A673 (cell line): Measurements from ENCODE around the gene ADGRF4. TPM values are rescaled to one million over a fixed set of nuclear protein-coding genes. Genes with fewer than 3 reads are reported as not detected.
A peak's percentile ranks its signal among the peaks of the same experiment; 100 is the strongest.

Experiments used
- Bru-seq: library from RNA; stranded (reverse); fragments of 400-500 nt; gene quantifications from one replicate; lab custom pipeline; 2021; lab: Mats Ljungman, UMichigan
- BruChase-seq, 2 experiments: library from RNA; stranded (reverse); fragments of 400-500 nt; gene quantifications; one replicate each; lab custom pipeline; 2021; lab: Mats Ljungman, UMichigan
- BruUV-seq: library from RNA; stranded (reverse); fragments of 400-500 nt; replicated peaks from 2 replicates; lab custom pipeline; 2021; lab: Mats Ljungman, UMichigan
- CTCF ChIA-PET: fragments of 300-600 bp; sonication (Branson Sonifier 250); formaldehyde crosslinking; loops from one replicate; lab custom pipeline; 2022; ENCODE audit warnings: antibody characterized with exemption; lab: Charles Lee
- POLR2A ChIA-PET: fragments of 300-600 bp; sonication (Branson Sonifier 250); formaldehyde crosslinking; loops from one replicate; lab custom pipeline; 2022; ENCODE audit warnings: antibody characterized with exemption; ENCODE audit not compliant: low non-redundant PET; lab: Charles Lee
- DNase-seq: peaks from one replicate; pipeline ENCODE4 v3.0.0-alpha.2; 2015; ENCODE audit warnings: low spot score
- H3K27ac ChIP-seq: fragments of 200-600 bp; sonication (generic); 2 replicates; pipeline ENCODE4 v1.5.1; 2016; ENCODE audit warnings: mixed run types, low read depth, mild to moderate bottlenecking, mixed read lengths, antibody characterized with exemption, low read length; ENCODE audit not compliant: poor library complexity, severe bottlenecking
- H3K27me3 ChIP-seq: fragments of 200-600 bp; sonication (generic); replicated peaks from 2 replicates; pipeline ENCODE4 v1.6.1; 2017; ENCODE audit warnings: mixed run types, low read depth, mild to moderate bottlenecking, mixed read lengths, antibody characterized with exemption, low read length; ENCODE audit not compliant: insufficient read depth, poor library complexity
- H3K36me3 ChIP-seq: fragments of 200-600 bp; sonication (generic); 2 replicates; pipeline ENCODE4 v1.6.1; 2016; ENCODE audit warnings: mixed run types, mild to moderate bottlenecking, mixed read lengths, antibody characterized with exemption, low read length; ENCODE audit not compliant: insufficient read depth, poor library complexity, severe bottlenecking
- H3K4me1 ChIP-seq: fragments of 200-600 bp; sonication (generic); 2 replicates; pipeline ENCODE4 v1.6.1; 2017; ENCODE audit warnings: mixed run types, mild to moderate bottlenecking, mixed read lengths, antibody characterized with exemption, low read length; ENCODE audit not compliant: insufficient read depth, poor library complexity, severe bottlenecking
- H3K4me3 ChIP-seq: fragments of 200-600 bp; sonication (generic); 2 replicates; pipeline ENCODE4 v1.5.1; 2016; ENCODE audit warnings: low read depth, mixed run types, mild to moderate bottlenecking, mixed read lengths, low read length; ENCODE audit not compliant: poor library complexity, severe bottlenecking
- H3K9me3 ChIP-seq: fragments of 200-600 bp; sonication (generic); 2 replicates; pipeline ENCODE4 v1.6.1; 2016; ENCODE audit warnings: mixed run types, low read depth, mild to moderate bottlenecking, mixed read lengths, antibody characterized with exemption, low read length; ENCODE audit not compliant: poor library complexity, severe bottlenecking
- CTCF ChIP-seq: fragments of 300-800, 200-600 bp; sonication (generic); conservative IDR thresholded peaks from 2 replicates; pipeline ENCODE4 v1.5.1; 2017; ENCODE audit warnings: low read depth, mild to moderate bottlenecking, antibody characterized with exemption, low read length, moderate library complexity, mixed read lengths
- EZH2 ChIP-seq: fragments of 200-600 bp; sonication (generic); IDR thresholded peaks from 2 replicates; pipeline ENCODE4 v1.6.1; 2017; ENCODE audit warnings: borderline replicate concordance, low read depth, mild to moderate bottlenecking, mixed read lengths, antibody characterized with exemption, low read length; ENCODE audit not compliant: poor library complexity, severe bottlenecking
- intact Hi-C: fragments of 100-400 bp; cut with micrococcal nuclease; formaldehyde crosslinking; loops from one replicate; pipeline ENCODE4 v1.10.0; 2022; ENCODE audit not compliant: unreplicated experiment
- long read RNA-seq: library from polyadenylated mRNA; stranded (forward); transcript quantifications from one replicate; pipeline ENCODE4 v2.0.0, GENCODE V29; 2022
- total RNA-seq: library from RNA; stranded (reverse); gene quantifications from 2 replicates; pipeline ENCODE4 v1.2.3, GENCODE V29; 2021

The ADGRF4 gene, protein sequence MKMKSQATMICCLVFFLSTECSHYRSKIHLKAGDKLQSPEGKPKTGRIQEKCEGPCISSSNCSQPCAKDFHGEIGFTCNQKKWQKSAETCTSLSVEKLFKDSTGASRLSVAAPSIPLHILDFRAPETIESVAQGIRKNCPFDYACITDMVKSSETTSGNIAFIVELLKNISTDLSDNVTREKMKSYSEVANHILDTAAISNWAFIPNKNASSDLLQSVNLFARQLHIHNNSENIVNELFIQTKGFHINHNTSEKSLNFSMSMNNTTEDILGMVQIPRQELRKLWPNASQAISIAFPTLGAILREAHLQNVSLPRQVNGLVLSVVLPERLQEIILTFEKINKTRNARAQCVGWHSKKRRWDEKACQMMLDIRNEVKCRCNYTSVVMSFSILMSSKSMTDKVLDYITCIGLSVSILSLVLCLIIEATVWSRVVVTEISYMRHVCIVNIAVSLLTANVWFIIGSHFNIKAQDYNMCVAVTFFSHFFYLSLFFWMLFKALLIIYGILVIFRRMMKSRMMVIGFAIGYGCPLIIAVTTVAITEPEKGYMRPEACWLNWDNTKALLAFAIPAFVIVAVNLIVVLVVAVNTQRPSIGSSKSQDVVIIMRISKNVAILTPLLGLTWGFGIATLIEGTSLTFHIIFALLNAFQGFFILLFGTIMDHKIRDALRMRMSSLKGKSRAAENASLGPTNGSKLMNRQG
- total RNA-seq (not detected in 2 replicates), Bru-seq, nascent RNA (percentile 9 among the genes with signal in this experiment), BruChase-seq, experiment 1, labeled RNA remaining after a 2-hour chase (percentile 12 among the genes with signal in this experiment), BruChase-seq, experiment 2, labeled RNA remaining after a 6-hour chase (percentile 4 among the genes with signal in this experiment)
- long read RNA-seq, result 0 reads

- no TSS peak for BruUV-seq
- intact Hi-C loops, result no loop called here
- Histone ChIP-seq H3K36me3 (no peaks in the 10 kb centered on the region), H3K4me1 (no peaks in the 10 kb centered on the region), H3K4me3 (no peak within 1 kb of the TSS), H3K27me3 (no peaks in the 10 kb centered on the region), H3K27ac (no peak within 1 kb of the TSS), H3K9me3 (no peaks in the 10 kb centered on the region)
- no peak for DNase-seq
- ChIA-PET POLR2A (no interaction called here), CTCF (no interaction called here)
- TF ChIP-seq CTCF (no peak), EZH2 (no peak)
These were observed at the start of gene ADGRF4 for GRCh38 chr6:47698342-47698787. Gene ADGRF4 (plus strand): TSS chr6:47698580. CDS start chr6:47707246, 8,666 bp downstream.

- Histone ChIP-seq H3K4me3 (no peak overlapping the region), H3K36me3 (no peaks in the 10 kb centered on the region), H3K9me3 (no peaks in the 10 kb centered on the region), H3K4me1 (no peaks in the 10 kb centered on the region), H3K27ac (no peak overlapping the region), H3K27me3 (no peaks in the 10 kb centered on the region)
- intact Hi-C loops, result no loop called here
- CTCF ChIA-PET, result no interaction called here
- BruUV-seq, result no TSS peak
- TF ChIP-seq EZH2, result no peak
- TF ChIP-seq CTCF, result no peak
- POLR2A ChIA-PET, result no interaction called here
- no peak for DNase-seq
These were observed 47.6 kb upstream of the ADGRF4 start for GRCh38 chr6:47650553-47651432.

GRCh38 chr6:47651505-47651944 lies 46.9 kb upstream of the ADGRF4 start:
- ChIA-PET CTCF (no interaction called here), POLR2A (no interaction called here)
- intact Hi-C loops, result no loop called here
- H3K4me1 ChIP-seq, result no peaks in the 10 kb centered on the region
- no peak for DNase-seq
- no peaks in the 10 kb centered on the region for H3K27me3 ChIP-seq
- no peak overlapping the region for H3K4me3 ChIP-seq
- no peak overlapping the region for H3K27ac ChIP-seq
- no peaks in the 10 kb centered on the region for H3K36me3 ChIP-seq
- H3K9me3 ChIP-seq, result no peaks in the 10 kb centered on the region
- BruUV-seq, result no TSS peak
- no peak for TF ChIP-seq CTCF
- no peak for TF ChIP-seq EZH2
